ES-I3 (cell line): ENCODE results near the gene KRTAP9-3.
"Not testable (repeated sequence)": the region's sequence is repeated elsewhere in the genome, so short reads cannot be mapped to it uniquely, and the experiment has no call there.

Experiments
- H3K36me3 ChIP-seq: 2 replicates; pipeline ENCODE4 v1.6.1; 2013; ENCODE audit warnings: mild to moderate bottlenecking, low read length, control low read depth, moderate library complexity; ENCODE audit not compliant: insufficient read depth
- H3K4me1 ChIP-seq: 2 replicates; pipeline ENCODE4 v1.6.1; 2013; ENCODE audit warnings: mild to moderate bottlenecking, control low read depth, low read length; ENCODE audit not compliant: insufficient read depth
- H3K9ac ChIP-seq: 2 replicates; pipeline ENCODE4 v1.6.1; 2013; ENCODE audit warnings: low read depth, mild to moderate bottlenecking, low read length, moderate library complexity
- H3K9me3 ChIP-seq: 2 replicates; pipeline ENCODE4 v1.6.1; 2013; ENCODE audit warnings: mild to moderate bottlenecking, low read length, moderate library complexity; ENCODE audit not compliant: control insufficient read depth, insufficient read depth

The KRTAP9-3 gene

GRCh38 chr17:41232399-41233105 lies at the start of gene KRTAP9-3:
Gene KRTAP9-3, plus strand, starts transcription at chr17:41232449. Its CDS starts 53 bp downstream, at chr17:41232502.
- not testable (repeated sequence) for H3K9ac ChIP-seq, H3K36me3 ChIP-seq, H3K9me3 ChIP-seq, H3K4me1 ChIP-seq

GRCh38 chr17:41184480-41184961 lies 47.7 kb upstream of the KRTAP9-3 start, which contains the start of gene KRTAP4-1:
Gene KRTAP4-1, minus strand, starts transcription at chr17:41184911. Its CDS starts 57 bp downstream, at chr17:41184854.
- H3K4me1 ChIP-seq = no peaks in the 10 kb centered on the region
- no peak within 1 kb of the TSS for H3K9ac ChIP-seq
- no peaks in the 10 kb centered on the region for H3K36me3 ChIP-seq
- H3K9me3 ChIP-seq = no peaks in the 10 kb centered on the region

GRCh38 chr17:41185001-41185400 lies 47.2 kb upstream of the KRTAP9-3 start:
- Histone ChIP-seq H3K36me3 (no peaks in the 10 kb centered on the region), H3K9me3 (no peaks in the 10 kb centered on the region), H3K4me1 (no peaks in the 10 kb centered on the region), H3K9ac (no peak overlapping the region)

- no peaks in the 10 kb centered on the region for H3K9me3 ChIP-seq
- no peak overlapping the region for H3K9ac ChIP-seq
- no peaks in the 10 kb centered on the region for H3K36me3 ChIP-seq
- no peaks in the 10 kb centered on the region for H3K4me1 ChIP-seq
Observed at GRCh38 chr17:41186872-41187271, 45.4 kb upstream of the KRTAP9-3 start.

GRCh38 chr17:41189837-41190318 lies 42.4 kb upstream of the KRTAP9-3 start, which contains the start of gene KRTAP9-1:
Gene KRTAP9-1, plus strand, starts transcription at chr17:41189887. Its CDS starts 0 bp downstream, at chr17:41189887.
- H3K4me1 ChIP-seq, H3K36me3 ChIP-seq, H3K9ac ChIP-seq, H3K9me3 ChIP-seq: not testable (repeated sequence)

- H3K9me3 ChIP-seq = no peaks in the 10 kb centered on the region
- H3K9ac ChIP-seq = no peak overlapping the region
- no peaks in the 10 kb centered on the region for H3K4me1 ChIP-seq
- no peaks in the 10 kb centered on the region for H3K36me3 ChIP-seq
Observed at GRCh38 chr17:41190328-41190727, 41.9 kb upstream of the KRTAP9-3 start.

GRCh38 chr17:41196068-41196467 lies 36.2 kb upstream of the KRTAP9-3 start:
- Histone ChIP-seq H3K36me3 (no peaks in the 10 kb centered on the region), H3K9ac (no peak overlapping the region), H3K9me3 (no peaks in the 10 kb centered on the region), H3K4me1 (no peaks in the 10 kb centered on the region)

- no peaks in the 10 kb centered on the region for H3K9me3 ChIP-seq
- no peaks in the 10 kb centered on the region for H3K4me1 ChIP-seq
- no peaks in the 10 kb centered on the region for H3K36me3 ChIP-seq
- H3K9ac ChIP-seq = no peak overlapping the region
Observed at GRCh38 chr17:41199421-41200078, 32.7 kb upstream of the KRTAP9-3 start.

- no peaks in the 10 kb centered on the region for H3K4me1 ChIP-seq
- no peak overlapping the region for H3K9ac ChIP-seq
- no peaks in the 10 kb centered on the region for H3K9me3 ChIP-seq
- no peaks in the 10 kb centered on the region for H3K36me3 ChIP-seq
Observed at GRCh38 chr17:41211845-41212466, 20.3 kb upstream of the KRTAP9-3 start.

GRCh38 chr17:41212524-41213169 lies 19.6 kb upstream of the KRTAP9-3 start:
- Histone ChIP-seq H3K36me3 (no peaks in the 10 kb centered on the region), H3K4me1 (no peaks in the 10 kb centered on the region), H3K9me3 (no peaks in the 10 kb centered on the region), H3K9ac (no peak overlapping the region)

- Histone ChIP-seq H3K9ac (no peak overlapping the region), H3K36me3 (no peaks in the 10 kb centered on the region), H3K9me3 (no peaks in the 10 kb centered on the region), H3K4me1 (no peaks in the 10 kb centered on the region)
Observed at GRCh38 chr17:41215681-41216080, 16.6 kb upstream of the KRTAP9-3 start.

GRCh38 chr17:41223821-41224220 lies 8.4 kb upstream of the KRTAP9-3 start:
- Histone ChIP-seq H3K4me1 (no peaks in the 10 kb centered on the region), H3K9ac (no peak overlapping the region), H3K9me3 (no peaks in the 10 kb centered on the region), H3K36me3 (no peaks in the 10 kb centered on the region)

- Histone ChIP-seq H3K36me3 (no peaks in the 10 kb centered on the region), H3K9me3 (no peaks in the 10 kb centered on the region), H3K4me1 (no peaks in the 10 kb centered on the region), H3K9ac (no peak overlapping the region)
Observed at GRCh38 chr17:41226051-41226450, 6.2 kb upstream of the KRTAP9-3 start.

- H3K4me1 ChIP-seq, H3K36me3 ChIP-seq, H3K9me3 ChIP-seq, H3K9ac ChIP-seq: not testable (repeated sequence)
Observed at GRCh38 chr17:41226598-41227095, 5.6 kb upstream of the KRTAP9-3 start, which contains the start of gene KRTAP9-2. Gene KRTAP9-2, plus strand, starts transcription at chr17:41226648. Its CDS starts 7 bp downstream, at chr17:41226655.
